ENCODE results near the gene BABAM2.

Gene BABAM2

DNA sequence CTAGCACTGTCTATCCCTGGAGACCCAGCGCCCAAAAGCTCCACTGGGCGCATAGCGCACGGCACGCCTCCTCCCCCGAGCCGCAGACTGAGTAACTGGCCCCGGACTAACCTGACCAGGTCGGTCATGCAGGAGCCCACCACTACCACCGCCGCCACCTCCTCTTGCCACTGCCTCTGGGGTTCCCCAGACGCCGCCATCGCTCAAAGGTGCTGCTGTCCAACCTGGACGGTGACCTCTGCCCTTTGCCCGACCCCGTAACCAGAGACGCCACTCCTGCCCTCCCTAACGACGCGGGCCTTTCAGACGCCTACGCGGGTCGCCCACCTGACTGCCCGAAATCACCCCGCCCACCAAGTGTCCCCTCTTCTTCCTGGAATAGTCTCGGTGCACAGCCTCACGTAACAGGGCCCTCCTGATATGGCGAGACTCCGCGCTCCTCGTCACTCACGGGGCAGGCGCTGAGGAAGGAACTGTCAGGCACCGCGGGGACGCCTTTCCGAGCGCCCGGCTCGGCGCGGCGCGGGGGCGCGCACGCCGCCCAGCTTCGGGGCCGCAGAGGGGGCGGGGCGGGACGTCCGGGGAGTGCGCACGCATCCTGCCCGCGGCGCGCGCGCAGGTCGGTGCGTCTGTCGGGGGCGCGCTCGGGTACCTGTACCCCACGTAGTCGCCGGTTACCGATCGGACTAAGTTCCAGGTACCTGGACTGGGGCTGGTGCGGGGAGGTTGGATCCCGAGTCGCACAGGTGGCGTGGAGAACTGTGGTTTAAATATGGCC is at the start of gene BABAM2, which contains the start of gene RBKS (continued):
- no peak for TF ChIP-seq PRDM2 (tag by site-specific recombination; IDR thresholded peaks at IDR 0.05; ENCODE audit: borderline replicate concordance)
- no peak for TF ChIP-seq ZNF266 (tag by site-specific recombination; IDR thresholded peaks at IDR 0.05; ENCODE audit: low read depth)
- TF ChIP-seq ZNF658 (tag by site-specific recombination; IDR thresholded peaks at IDR 0.05): no peak
- no peak for TF ChIP-seq ZNF423 (tag by site-specific recombination; IDR thresholded peaks at IDR 0.05)
- TF ChIP-seq ZNF214 (tag by site-specific recombination; IDR thresholded peaks at IDR 0.05; ENCODE audit: borderline replicate concordance): no peak
- no peak for TF ChIP-seq GFI1B (tag by site-specific recombination; IDR thresholded peaks at IDR 0.05)
- TF ChIP-seq MEIS1 (CRISPR knock-in tag; IDR thresholded peaks at IDR 0.05; ENCODE audit: borderline replicate concordance): no peak
- no peak for TF ChIP-seq TRIM28 (IDR thresholded peaks at IDR 0.05; ENCODE audit: borderline replicate concordance, low read length)
- 0 out of 2 replicates have a peak, but pooled peaks have one; percentile 19 for TF ChIP-seq TSHZ1 (tag by site-specific recombination; IDR thresholded peaks at IDR 0.05; ENCODE audit: borderline replicate concordance)
- no peak for TF ChIP-seq ZNF354C (tag by site-specific recombination; IDR thresholded peaks at IDR 0.05; ENCODE audit: borderline replicate concordance, low read depth)
- TF ChIP-seq ZNF350 (tag by site-specific recombination; IDR thresholded peaks at IDR 0.05): no peak
- TF ChIP-seq ZNF311 (tag by site-specific recombination; IDR thresholded peaks at IDR 0.05; ENCODE audit: borderline replicate concordance): no peak
- TF ChIP-seq ZNF473 (tag by site-specific recombination; IDR thresholded peaks at IDR 0.05): no peak
- peak; percentile 24; the same call in 1 of the 2 replicates for TF ChIP-seq PRDM10 (tag by site-specific recombination; IDR thresholded peaks at IDR 0.05)
- TF ChIP-seq ZXDB (tag by site-specific recombination; IDR thresholded peaks at IDR 0.05): peak; percentile 44; the same call in 1 of the 2 replicates
- TF ChIP-seq SCRT1 (tag by site-specific recombination; IDR thresholded peaks at IDR 0.05; ENCODE audit: borderline replicate concordance): no peak
- no peak; the same call in 1 of the 2 replicates for TF ChIP-seq ZNF146 (tag by site-specific recombination; IDR thresholded peaks at IDR 0.05)
- TF ChIP-seq ZNF621 (tag by site-specific recombination; IDR thresholded peaks at IDR 0.05): no peak
- peak; percentile 100 for TF ChIP-seq ZNF335 (tag by site-specific recombination; conservative IDR thresholded peaks at IDR 0.05)
- no peak for TF ChIP-seq ZIC2 (tag by site-specific recombination; IDR thresholded peaks at IDR 0.05)
- TF ChIP-seq KLF7 (tag by site-specific recombination; IDR thresholded peaks at IDR 0.05; ENCODE audit: borderline replicate concordance): no peak
- TF ChIP-seq BCL11A (tag by site-specific recombination; IDR thresholded peaks at IDR 0.05; ENCODE audit: low read depth): peak; percentile 100
- TF ChIP-seq ZNF133 (tag by site-specific recombination; IDR thresholded peaks at IDR 0.05): no peak; the same call in 1 of the 2 replicates
- TF ChIP-seq GLI4 (tag by site-specific recombination; IDR thresholded peaks at IDR 0.05): peak; percentile 67; the same call in 1 of the 2 replicates
- TF ChIP-seq, protein P1, sequence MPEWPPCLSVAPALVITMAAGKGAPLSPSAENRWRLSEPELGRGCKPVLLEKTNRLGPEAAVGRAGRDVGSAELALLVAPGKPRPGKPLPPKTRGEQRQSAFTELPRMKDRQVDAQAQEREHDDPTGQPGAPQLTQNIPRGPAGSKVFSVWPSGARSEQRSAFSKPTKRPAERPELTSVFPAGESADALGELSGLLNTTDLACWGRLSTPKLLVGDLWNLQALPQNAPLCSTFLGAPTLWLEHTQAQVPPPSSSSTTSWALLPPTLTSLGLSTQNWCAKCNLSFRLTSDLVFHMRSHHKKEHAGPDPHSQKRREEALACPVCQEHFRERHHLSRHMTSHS (tag by site-specific recombination; IDR thresholded peaks at IDR 0.05): no peak
- no peak for TF ChIP-seq ZNF223 (tag by site-specific recombination; IDR thresholded peaks at IDR 0.05)
